IgD-negative memory B cell (primary cell): ENCODE measurements around the gene TRMT11. TPM values are rescaled to one million over a fixed set of nuclear protein-coding genes. Genes with fewer than 3 reads are reported as not detected.
A peak's percentile ranks its signal among the peaks of the same experiment; 100 is the strongest.
"Not testable (repeated sequence)": the region's sequence is repeated elsewhere in the genome, so short reads cannot be mapped to it uniquely, and the experiment has no call there.

Experiments used
- H3K27ac Mint-ChIP-seq, 3 donors: one replicate each; pipeline ENCODE4 v1.8.0; 2020 to 2022; ENCODE audit warnings: mild to moderate bottlenecking in 3 of 3, mixed read lengths in 3 of 3, moderate library complexity in 1 of 3
- H3K27me3 Mint-ChIP-seq: one replicate; pipeline ENCODE4 v1.8.0; 2021; ENCODE audit warnings: mixed read lengths
- H3K36me3 Mint-ChIP-seq: one replicate; pipeline ENCODE4 v1.8.0; 2020; ENCODE audit warnings: mild to moderate bottlenecking, mixed read lengths
- H3K4me1 Mint-ChIP-seq, 3 donors: one replicate each; pipeline ENCODE4 v1.8.0; 2020 to 2022; ENCODE audit warnings: mixed read lengths in 3 of 3, mild to moderate bottlenecking in 1 of 3
- H3K4me3 Mint-ChIP-seq, 4 donors: one replicate each; pipeline ENCODE4 v1.8.0; 2020 to 2022; ENCODE audit warnings: mild to moderate bottlenecking in 4 of 4, mixed read lengths in 4 of 4, moderate library complexity in 3 of 4
- H3K9me3 Mint-ChIP-seq, 3 donors: one replicate each; pipeline ENCODE4 v1.8.0; 2020 to 2021; ENCODE audit warnings: mixed read lengths in 3 of 3, mild to moderate bottlenecking in 1 of 3
- polyA plus RNA-seq: library from polyadenylated mRNA; unstranded; fragments of 300-500 nt; fragmentation: Illumina TruSeq; gene quantifications from one replicate; pipeline ENCODE4 v1.2.3, GENCODE V29; 2021

Gene TRMT11
- polyA plus RNA-seq, 1 donor from 2014 or later, result 10.0 TPM

DNA sequence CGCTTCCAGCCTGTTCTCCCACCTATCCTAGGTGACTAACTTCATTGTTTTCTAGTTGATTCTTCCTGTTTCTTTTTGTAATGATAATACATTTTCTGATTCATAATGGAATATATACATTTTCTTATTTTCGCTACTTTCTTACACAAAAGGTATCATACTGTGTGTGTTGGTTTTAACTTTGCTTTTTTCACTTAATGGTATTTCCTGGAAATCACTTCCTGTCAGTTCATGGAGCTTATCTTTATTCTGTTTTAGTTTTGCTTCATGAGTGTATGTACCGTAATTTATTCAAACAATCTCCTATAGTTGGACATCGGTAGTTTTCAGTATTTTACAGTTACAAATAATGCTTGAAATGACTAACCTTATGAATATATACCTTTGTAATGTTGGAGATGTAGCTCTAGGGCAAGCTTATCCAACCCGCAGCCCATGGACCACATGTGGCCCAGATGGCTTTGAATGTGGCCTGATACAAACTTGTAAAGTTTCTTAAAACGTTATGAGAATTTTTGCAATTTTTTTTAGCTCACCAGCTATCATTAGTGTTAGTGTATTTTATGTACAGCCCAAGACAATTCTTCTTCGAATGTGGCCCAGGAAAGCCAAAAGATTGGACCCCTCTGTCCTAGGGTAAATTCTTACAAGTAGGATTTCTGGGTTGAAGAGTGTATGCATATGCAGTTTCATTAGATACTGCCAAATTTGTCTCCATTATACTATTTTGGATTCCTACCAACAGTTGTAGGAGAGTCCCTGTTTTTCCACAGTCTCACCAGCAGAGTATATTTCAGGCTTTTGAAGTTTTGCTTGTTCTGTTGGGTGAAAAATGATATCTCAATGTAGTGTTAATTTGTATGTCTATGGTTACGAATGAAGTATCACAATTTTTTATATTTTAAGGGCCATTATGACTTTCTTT lies 16.7 kb downstream of the TRMT11 start:
- H3K27me3 Mint-ChIP-seq, result no peaks in the 10 kb centered on the region
- peaks cover 0 to 1% (median 1%) of the 10 kb centered on the region in 3 donors for H3K4me1 Mint-ChIP-seq
- no peak overlapping the region for H3K27ac Mint-ChIP-seq
- peaks cover 10% of the 10 kb centered on the region for H3K36me3 Mint-ChIP-seq
- H3K4me3 Mint-ChIP-seq, result no peak overlapping the region
- H3K9me3 Mint-ChIP-seq, result no peaks in the 10 kb centered on the region

DNA sequence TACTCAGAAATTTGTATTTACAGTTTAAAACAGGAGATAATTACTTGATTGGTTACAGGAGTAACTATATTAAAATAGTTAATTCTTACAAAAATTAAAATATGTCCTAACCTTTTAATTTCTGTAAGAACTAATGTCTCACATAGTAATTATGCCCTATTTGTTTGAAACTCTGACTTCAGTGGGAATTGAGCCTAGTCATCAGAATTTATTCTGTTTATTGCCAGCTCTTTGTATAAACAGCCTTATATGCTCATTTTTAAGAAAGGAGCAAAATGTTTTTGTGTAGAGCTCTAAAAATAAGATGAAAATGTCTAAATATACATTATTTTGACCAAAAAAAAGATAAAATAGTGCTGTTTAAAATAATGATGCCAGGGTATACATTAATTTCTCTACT lies 21.5 kb downstream of the TRMT11 start:
- Mint-ChIP-seq H3K4me3 (no peak overlapping the region), H3K9me3 (no peaks in the 10 kb centered on the region), H3K27ac (no peak overlapping the region), H3K27me3 (no peaks in the 10 kb centered on the region), H3K36me3 (peaks cover 16% of the 10 kb centered on the region), H3K4me1 (no peaks in the 10 kb centered on the region)

DNA sequence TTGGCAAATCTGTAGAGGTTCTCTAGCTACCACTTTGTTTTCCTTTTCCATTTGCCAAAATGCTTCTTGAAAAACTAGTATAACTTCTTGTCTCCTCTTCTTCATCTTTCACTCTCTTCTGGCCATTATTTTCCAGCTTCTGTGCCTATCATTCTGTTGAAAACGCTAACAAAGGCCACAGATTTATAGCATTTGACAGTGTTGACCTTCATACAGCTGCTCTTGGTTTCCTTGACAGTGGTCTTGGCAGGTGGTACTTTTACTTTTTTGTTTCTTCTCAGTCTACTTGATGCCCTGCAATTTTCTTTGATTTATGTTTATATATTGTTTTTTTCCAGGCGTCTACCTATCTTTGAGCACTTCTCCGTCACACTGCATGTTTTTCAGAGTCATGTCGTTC lies 23.7 kb downstream of the TRMT11 start:
- H3K27ac Mint-ChIP-seq, result no peak overlapping the region
- H3K4me3 Mint-ChIP-seq, result no peak overlapping the region
- H3K36me3 Mint-ChIP-seq, result peaks cover 15% of the 10 kb centered on the region

DNA sequence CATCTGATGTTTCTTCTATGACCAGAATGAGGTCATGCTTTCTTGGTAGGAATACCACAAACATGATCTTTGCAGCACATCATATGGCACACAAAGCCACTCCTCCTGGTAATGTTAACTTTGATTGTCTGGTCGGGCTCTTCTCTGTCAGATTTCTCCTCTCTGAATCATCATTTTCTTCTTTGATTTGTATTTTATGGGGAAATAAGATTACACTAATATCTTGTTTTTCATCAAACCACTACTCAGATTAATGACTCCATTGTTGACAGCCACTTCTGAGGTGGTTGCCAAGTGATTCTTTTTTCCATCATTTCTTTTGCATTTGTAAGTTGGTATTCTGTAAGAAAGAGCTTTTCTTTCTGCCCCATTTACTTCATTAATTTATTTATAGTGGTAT lies 29.5 kb downstream of the TRMT11 start:
- Mint-ChIP-seq H3K27me3 (no peaks in the 10 kb centered on the region), H3K9me3 (no peaks in the 10 kb centered on the region), H3K27ac (no peak overlapping the region), H3K36me3 (peaks cover 27% of the 10 kb centered on the region), H3K4me3 (no peak overlapping the region), H3K4me1 (no peaks in the 10 kb centered on the region)

More for the DNA sequence above, 23.7 kb downstream of the TRMT11 start:
- no peaks in the 10 kb centered on the region for H3K9me3 Mint-ChIP-seq
- H3K4me1 Mint-ChIP-seq, result no peaks in the 10 kb centered on the region
- H3K27me3 Mint-ChIP-seq, result no peaks in the 10 kb centered on the region

DNA sequence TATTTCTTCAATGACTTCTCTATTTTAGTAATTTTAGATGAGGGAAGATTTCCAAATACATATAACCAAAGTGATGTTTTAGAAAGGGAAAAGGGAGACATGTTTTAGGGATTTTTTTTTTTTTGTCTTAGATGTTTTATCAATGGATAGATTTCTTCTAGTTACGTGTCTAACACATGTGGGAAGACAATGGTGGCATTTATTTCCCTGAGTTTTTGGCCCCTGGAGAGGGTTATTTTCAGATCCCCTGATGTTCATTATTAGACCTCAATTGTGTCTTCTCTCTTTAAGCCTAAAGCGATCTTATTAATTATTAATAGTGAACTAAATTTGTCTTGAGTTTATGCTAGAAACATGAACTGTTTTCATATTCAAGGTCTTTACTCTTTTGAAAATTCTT lies 30.3 kb downstream of the TRMT11 start:
- no peak overlapping the region for H3K27ac Mint-ChIP-seq
- peaks cover 27% of the 10 kb centered on the region for H3K36me3 Mint-ChIP-seq
- no peak overlapping the region for H3K4me3 Mint-ChIP-seq
- no peaks in the 10 kb centered on the region for H3K4me1 Mint-ChIP-seq
- H3K9me3 Mint-ChIP-seq, result no peaks in the 10 kb centered on the region
- H3K27me3 Mint-ChIP-seq, result no peaks in the 10 kb centered on the region

DNA sequence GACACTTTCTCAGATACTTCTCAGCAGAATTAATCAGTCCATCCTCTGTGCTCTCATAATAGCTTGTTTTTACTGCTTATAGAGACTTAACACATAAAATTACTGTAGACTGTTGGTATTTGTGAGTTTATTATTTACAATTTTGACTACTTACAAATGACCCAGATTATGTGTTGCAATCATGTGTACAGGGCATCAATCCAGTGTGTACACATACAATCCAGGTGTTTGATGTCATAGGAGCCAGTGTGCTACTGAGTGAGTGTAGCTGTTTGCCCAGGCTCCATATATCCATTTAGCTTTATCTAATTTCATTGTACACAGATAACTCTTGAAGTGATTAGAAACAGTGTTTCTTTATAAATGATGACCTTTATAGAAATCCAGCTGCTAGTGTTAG lies 31.3 kb downstream of the TRMT11 start:
- Mint-ChIP-seq H3K27me3 (no peaks in the 10 kb centered on the region), H3K9me3 (no peaks in the 10 kb centered on the region), H3K36me3 (peaks cover 29% of the 10 kb centered on the region), H3K4me1 (no peaks in the 10 kb centered on the region), H3K27ac (no peak overlapping the region), H3K4me3 (no peak overlapping the region)

DNA sequence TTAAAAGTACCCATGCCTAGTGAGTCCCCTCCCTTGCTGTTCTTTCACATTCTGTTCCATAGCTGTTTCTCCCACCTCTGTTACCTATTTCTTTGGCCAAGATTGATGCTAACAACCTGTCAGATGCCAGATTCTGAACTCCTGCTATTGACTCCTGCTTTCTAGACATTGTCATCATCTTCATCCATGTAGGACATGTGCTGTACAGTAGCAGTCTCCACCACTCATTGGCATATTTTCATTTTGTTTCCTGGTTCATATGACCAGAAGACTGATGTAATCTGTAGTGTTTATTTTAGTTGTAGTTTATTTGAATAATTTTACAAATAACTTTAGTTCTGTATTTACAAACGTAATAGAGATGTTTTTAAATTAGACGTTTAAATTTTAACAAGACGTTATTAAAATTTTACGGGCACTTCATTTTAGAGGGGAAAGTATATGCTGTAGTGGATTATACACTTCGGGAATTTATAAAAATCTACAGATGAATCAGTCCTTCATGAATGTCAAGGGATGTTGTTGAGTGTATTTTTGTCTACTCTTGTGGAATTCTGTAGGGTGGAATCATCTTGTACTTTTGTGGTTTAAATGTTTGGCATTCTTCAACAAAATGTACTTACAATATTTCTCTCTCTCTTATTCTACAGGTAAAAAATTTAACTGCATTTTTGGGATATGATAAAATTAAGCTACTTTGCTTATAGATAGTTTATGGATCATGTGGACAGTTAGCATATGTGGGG lies 34.1 kb downstream of the TRMT11 start:
- Mint-ChIP-seq H3K27ac (peak overlapping the region in 1 of 3 donors; percentile 18), H3K4me3 (no peak overlapping the region), H3K27me3 (no peaks in the 10 kb centered on the region), H3K4me1 (no peaks in the 10 kb centered on the region), H3K9me3 (no peaks in the 10 kb centered on the region), H3K36me3 (peaks cover 27% of the 10 kb centered on the region)

DNA sequence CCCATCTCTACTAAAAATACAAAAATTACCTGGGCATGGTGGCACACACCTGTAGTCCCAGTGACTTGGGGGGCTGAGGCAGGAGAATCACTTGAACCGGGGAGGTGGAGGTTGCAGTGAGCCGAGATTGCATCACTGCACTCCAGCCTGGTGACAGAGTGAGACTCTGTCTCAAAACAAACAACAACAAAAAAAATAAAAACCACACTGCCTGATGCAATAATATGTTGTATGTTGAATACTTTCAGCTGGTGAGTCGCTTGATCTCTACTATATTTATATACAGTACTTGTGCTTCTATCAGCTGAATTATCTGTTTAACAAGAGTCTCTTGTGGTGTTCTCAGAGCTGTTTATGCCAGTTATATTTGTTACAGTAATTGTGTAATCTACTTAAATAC lies 37.1 kb downstream of the TRMT11 start:
- H3K27me3 Mint-ChIP-seq, H3K27ac Mint-ChIP-seq, H3K4me3 Mint-ChIP-seq, H3K9me3 Mint-ChIP-seq, H3K4me1 Mint-ChIP-seq: not testable (repeated sequence)
- peaks cover 26% of the 10 kb centered on the region for H3K36me3 Mint-ChIP-seq

DNA sequence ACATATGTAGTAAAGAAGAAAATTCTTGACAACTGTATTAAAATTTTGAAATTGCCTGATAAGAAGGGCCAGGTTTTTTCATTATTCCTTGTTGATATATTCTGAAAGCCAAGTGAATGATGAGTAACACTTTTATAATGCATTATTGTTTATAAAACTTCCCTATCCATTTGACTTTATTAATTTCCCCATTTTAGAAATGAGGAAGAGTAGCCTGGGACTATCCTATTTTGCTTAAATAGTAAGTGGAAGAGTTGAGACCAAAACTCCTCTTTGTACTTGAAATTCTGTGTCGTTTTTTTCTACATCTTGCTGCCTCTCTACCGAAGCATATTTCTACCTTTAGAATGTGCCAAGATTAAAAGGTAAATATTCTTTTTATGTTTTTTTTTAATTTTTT lies 39.7 kb downstream of the TRMT11 start:
- peaks cover 13% of the 10 kb centered on the region for H3K36me3 Mint-ChIP-seq
- no peaks in the 10 kb centered on the region for H3K9me3 Mint-ChIP-seq

DNA sequence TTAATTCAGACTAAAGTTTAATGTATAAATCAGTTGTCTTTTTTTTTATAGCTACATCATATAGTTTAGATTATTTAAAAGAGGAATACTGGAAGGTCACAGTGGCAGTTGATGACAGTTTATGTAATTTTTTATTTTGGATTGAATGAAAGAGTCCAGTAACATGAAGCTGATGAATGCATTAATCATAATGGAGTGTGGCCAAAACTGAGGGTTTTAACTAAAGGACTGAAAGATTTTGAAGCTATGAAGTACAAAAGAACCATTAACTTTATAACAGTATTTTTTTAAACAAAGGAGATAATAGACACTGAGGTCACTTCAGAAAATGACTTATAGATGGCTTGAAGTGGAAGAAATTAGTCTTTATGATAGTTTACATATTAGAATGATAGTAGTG lies 41.3 kb downstream of the TRMT11 start:
- H3K36me3 Mint-ChIP-seq, result peaks cover 10% of the 10 kb centered on the region
- no peak overlapping the region for H3K4me3 Mint-ChIP-seq
- H3K27me3 Mint-ChIP-seq, result no peaks in the 10 kb centered on the region
- no peaks in the 10 kb centered on the region for H3K9me3 Mint-ChIP-seq
- no peaks in the 10 kb centered on the region for H3K4me1 Mint-ChIP-seq
- H3K27ac Mint-ChIP-seq, result no peak overlapping the region

More for the DNA sequence above, 39.7 kb downstream of the TRMT11 start:
- H3K27ac Mint-ChIP-seq, result no peak overlapping the region
- no peaks in the 10 kb centered on the region for H3K4me1 Mint-ChIP-seq
- no peaks in the 10 kb centered on the region for H3K27me3 Mint-ChIP-seq
- H3K4me3 Mint-ChIP-seq, result no peak overlapping the region

DNA sequence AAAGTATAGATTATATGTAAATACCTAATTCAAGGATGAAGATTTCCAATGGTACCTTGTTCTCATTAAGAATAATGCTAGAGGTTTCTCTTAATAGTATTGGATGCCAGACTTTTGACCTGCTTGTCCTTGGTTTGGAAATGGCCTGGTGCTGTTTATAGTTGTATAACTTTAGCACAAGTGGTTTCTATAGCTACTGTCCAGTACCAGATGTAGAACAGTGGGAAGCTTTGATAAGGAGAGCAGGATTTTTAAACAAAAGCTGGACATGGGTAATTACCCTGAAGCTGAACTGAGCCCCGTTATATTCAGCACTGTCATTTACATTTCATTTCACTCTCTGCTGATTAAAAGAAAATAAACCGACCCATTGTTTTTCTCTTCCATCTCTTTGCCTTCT lies 43.7 kb downstream of the TRMT11 start:
- Mint-ChIP-seq H3K36me3 (peaks cover 8% of the 10 kb centered on the region), H3K4me3 (no peak overlapping the region), H3K9me3 (no peaks in the 10 kb centered on the region), H3K4me1 (no peaks in the 10 kb centered on the region), H3K27ac (no peak overlapping the region), H3K27me3 (no peaks in the 10 kb centered on the region)

DNA sequence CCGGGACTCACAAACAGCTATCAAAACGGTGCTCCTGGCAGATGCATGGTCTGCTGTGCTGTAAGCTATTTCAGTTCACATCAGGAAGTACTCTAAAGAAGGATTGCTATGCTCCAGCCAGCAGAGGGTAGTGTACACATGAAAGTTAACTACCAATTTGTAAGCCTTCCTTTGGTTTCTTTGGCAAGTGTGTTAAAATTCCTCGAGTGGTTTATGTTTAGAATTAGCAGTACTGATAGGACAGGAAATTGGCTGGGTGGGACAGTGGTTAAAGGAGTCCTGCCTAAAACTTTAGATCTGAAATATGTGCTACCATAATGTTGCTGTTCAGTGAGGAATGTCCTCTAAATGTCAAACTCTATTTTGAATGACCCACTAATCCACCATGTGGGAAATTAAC lies 47.4 kb downstream of the TRMT11 start:
- Mint-ChIP-seq H3K4me1 (no peaks in the 10 kb centered on the region), H3K27me3 (no peaks in the 10 kb centered on the region), H3K9me3 (no peaks in the 10 kb centered on the region), H3K36me3 (peaks cover 5% of the 10 kb centered on the region), H3K27ac (peak overlapping the region in 1 of 3 donors; percentile 47), H3K4me3 (no peak overlapping the region)

DNA sequence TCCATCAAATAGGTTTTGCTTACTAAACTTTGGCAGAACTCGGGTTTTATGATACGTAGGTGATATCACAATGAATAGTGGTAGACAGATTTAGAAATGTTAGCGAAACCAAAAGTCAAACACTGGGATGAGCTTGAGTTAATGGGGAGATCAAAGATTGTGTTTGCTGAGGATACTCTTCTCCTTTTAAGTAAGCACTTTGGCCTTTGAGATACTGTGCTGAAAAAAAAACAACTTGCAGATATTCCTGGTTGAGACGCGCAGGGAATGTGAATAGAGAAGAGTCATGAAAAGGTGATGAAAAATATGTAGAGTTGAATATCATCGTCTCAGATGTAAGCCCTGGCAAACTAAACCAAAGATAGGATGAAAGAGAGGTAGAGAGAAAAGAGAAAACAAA lies 48.3 kb downstream of the TRMT11 start:
- Mint-ChIP-seq H3K27ac (no peak overlapping the region), H3K4me1 (no peaks in the 10 kb centered on the region), H3K9me3 (no peaks in the 10 kb centered on the region), H3K36me3 (peaks cover 8% of the 10 kb centered on the region), H3K4me3 (no peak overlapping the region), H3K27me3 (no peaks in the 10 kb centered on the region)

DNA sequence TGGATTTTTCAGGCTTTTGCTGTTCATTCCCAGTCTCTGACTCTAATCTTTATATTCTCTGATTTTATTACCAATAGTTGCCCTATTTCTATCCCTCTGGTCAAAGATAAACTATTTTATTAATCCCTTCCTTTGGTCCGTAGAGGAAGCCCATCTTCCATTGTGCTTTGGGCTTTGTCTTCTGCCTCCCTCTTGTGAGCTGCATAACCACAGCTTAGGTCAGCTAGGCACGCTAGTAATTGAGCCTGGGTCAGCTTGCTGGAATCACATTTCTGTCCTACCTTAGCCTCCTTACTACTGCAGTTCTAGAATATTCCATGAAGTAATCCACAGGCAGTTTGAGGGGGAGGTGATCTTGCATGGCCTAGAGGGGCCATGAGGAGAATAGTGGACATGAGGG lies 49.4 kb downstream of the TRMT11 start:
- Mint-ChIP-seq H3K9me3 (no peaks in the 10 kb centered on the region), H3K27ac (no peak overlapping the region), H3K36me3 (peaks cover 8% of the 10 kb centered on the region), H3K27me3 (no peaks in the 10 kb centered on the region), H3K4me1 (no peaks in the 10 kb centered on the region), H3K4me3 (no peak overlapping the region)

DNA sequence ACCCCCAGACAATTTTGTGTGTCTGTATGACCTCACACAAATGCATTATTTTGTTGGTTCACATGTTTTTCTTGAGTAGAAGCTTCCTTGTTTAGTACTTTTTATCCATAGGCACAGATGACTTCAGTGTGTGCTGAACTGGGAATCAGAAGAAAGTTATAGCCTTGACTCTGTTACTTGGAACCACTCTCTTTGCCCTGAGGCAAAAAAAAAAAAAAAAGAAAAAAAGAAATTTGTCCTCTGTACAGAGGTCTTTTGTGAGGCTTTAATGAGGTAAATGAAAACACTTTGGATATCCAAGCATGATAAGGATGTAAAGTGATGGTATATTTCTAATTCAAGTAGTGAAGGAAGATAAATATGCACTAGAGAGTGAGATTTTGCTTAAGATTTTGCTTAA lies 51.9 kb downstream of the TRMT11 start:
- H3K4me3 Mint-ChIP-seq, result no peak overlapping the region
- H3K4me1 Mint-ChIP-seq, result no peaks in the 10 kb centered on the region
- H3K9me3 Mint-ChIP-seq, result peaks cover 1 to 13% (median 3%) of the 10 kb centered on the region in 3 donors
- H3K36me3 Mint-ChIP-seq, result peaks cover 18% of the 10 kb centered on the region
- H3K27me3 Mint-ChIP-seq, result no peaks in the 10 kb centered on the region
- no peak overlapping the region for H3K27ac Mint-ChIP-seq

DNA sequence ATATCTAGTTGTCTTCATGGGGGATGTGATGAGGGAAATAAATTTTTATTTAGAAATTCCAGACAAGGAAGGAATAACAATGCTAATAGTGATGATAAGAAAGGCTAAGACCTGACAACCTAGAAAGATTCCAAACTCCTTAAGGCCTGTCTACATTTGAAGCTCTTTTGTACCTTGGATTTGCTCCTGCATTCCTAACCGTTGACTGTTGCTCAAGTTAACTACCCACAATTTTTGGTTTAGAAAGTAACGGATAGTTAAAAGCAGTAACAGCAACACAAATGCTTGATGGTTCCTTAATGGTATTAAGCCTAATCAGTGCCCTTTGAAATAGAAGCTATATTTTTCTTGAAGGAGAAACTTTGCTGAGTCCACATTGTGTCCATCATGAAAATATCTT lies 52.9 kb downstream of the TRMT11 start:
- H3K27ac Mint-ChIP-seq, result no peak overlapping the region
- no peaks in the 10 kb centered on the region for H3K4me1 Mint-ChIP-seq
- H3K36me3 Mint-ChIP-seq, result peaks cover 19% of the 10 kb centered on the region
- no peaks in the 10 kb centered on the region for H3K27me3 Mint-ChIP-seq
- H3K9me3 Mint-ChIP-seq, result peaks cover 2 to 13% (median 3%) of the 10 kb centered on the region in 3 donors
- H3K4me3 Mint-ChIP-seq, result no peak overlapping the region
